ENCODE measurements around the gene SEM1.

The SEM1 gene

DNA sequence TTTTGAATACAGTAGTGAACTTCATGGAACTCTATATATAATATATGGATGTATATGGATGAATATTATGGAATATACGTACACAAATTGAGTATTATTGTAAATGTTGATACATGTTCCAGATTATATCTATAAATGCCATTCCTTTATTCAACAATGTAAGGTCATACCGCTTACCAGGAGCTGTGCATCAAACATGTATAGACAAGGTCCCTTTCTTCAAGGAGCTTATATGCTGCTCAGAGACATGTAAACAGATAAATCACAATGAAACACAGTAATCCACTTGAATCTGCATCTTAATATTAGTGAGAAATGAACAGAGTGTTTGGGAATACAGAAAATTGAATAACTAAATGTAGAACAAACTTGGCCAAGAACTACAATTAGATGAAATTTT, 898 bp upstream of the SEM1 start:
- Mint-ChIP-seq H3K9me3 (peaks cover 42% of the 10 kb centered on the region), H3K27ac (no peak overlapping the region), H3K36me3 (ENCODE audit: low read depth) (peaks cover 25% of the 10 kb centered on the region), H3K4me3 (peak overlapping the region; percentile 99), H3K27me3 (ENCODE audit: low read depth, poor library complexity) (no peaks in the 10 kb centered on the region), H3K4me1 (peaks cover 21% of the 10 kb centered on the region)
- TF ChIP-seq CTCF (IDR thresholded peaks at IDR 0.05), result no peak
- DNase-seq, result no peak

GRCh38 chr7:96708872-96709271, 774 bp downstream of the SEM1 start:
- no peak for DNase-seq
- peaks cover 38% of the 10 kb centered on the region for H3K9me3 Mint-ChIP-seq
- peak overlapping the region; percentile 99 for H3K4me3 Mint-ChIP-seq
- H3K27ac Mint-ChIP-seq, result peak overlapping the region; percentile 100
- H3K36me3 Mint-ChIP-seq (ENCODE audit: low read depth), result peaks cover 25% of the 10 kb centered on the region
- peaks cover 21% of the 10 kb centered on the region for H3K4me1 Mint-ChIP-seq
- H3K27me3 Mint-ChIP-seq (ENCODE audit: low read depth, poor library complexity), result no peaks in the 10 kb centered on the region
- no peak for TF ChIP-seq CTCF (IDR thresholded peaks at IDR 0.05)

DNA sequence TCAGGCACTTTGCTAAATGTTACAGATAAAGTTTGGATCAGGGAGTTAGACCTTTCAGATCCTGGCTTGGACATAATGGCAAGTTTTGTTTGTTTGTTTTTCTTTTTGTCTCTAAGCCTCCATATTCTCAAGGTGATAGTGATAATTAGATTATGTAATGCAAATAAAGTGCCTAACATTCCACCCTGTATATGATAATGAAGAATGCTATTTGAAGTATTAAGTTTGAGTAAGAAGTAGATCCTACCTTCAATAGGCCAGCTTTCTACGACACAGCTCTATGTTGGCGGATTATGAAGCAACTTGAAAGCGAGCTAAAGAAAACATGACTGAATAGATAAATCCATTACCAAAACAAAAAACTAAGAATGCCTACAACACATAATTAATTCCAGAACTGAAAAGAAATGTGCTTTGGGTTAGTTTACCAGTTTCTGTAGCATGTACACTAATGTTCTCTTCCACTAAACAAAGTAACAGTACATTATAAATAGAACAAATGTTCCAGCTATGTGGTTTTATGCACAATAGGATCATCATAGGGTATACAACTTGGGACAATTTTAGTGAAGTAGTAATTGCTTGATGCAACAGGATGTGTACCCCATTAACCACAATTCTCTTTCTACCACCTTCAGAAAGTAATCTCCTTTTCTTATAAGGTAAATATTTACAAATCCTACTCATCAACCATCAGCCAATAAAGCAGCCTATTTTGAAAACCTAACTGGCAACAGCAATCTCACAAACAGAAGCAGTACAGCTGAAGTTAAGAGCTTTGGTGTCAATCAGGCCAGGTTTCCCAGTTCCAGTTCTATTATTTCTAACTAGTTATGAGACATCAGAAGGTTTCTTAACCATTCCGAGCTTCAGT, 1.5 kb downstream of the SEM1 start:
- no peak for DNase-seq
- no peak overlapping the region for H3K27ac Mint-ChIP-seq
- peak overlapping the region; percentile 99 for H3K4me3 Mint-ChIP-seq
- peaks cover 21% of the 10 kb centered on the region for H3K4me1 Mint-ChIP-seq
- H3K36me3 Mint-ChIP-seq (ENCODE audit: low read depth), result peaks cover 25% of the 10 kb centered on the region
- no peaks in the 10 kb centered on the region for H3K27me3 Mint-ChIP-seq (ENCODE audit: low read depth, poor library complexity)
- TF ChIP-seq CTCF (IDR thresholded peaks at IDR 0.05), result no peak
- H3K9me3 Mint-ChIP-seq, result peaks cover 31% of the 10 kb centered on the region

GRCh38 chr7:96701258-96701657, 8.4 kb downstream of the SEM1 start:
- H3K9me3 Mint-ChIP-seq, result no peaks in the 10 kb centered on the region
- no peak overlapping the region for H3K27ac Mint-ChIP-seq
- TF ChIP-seq CTCF (IDR thresholded peaks at IDR 0.05), result no peak
- no peak overlapping the region for H3K4me3 Mint-ChIP-seq
- no peaks in the 10 kb centered on the region for H3K4me1 Mint-ChIP-seq
- no peak for DNase-seq
- peaks cover 27% of the 10 kb centered on the region for H3K36me3 Mint-ChIP-seq (ENCODE audit: low read depth)
- no peaks in the 10 kb centered on the region for H3K27me3 Mint-ChIP-seq (ENCODE audit: low read depth, poor library complexity)

DNA sequence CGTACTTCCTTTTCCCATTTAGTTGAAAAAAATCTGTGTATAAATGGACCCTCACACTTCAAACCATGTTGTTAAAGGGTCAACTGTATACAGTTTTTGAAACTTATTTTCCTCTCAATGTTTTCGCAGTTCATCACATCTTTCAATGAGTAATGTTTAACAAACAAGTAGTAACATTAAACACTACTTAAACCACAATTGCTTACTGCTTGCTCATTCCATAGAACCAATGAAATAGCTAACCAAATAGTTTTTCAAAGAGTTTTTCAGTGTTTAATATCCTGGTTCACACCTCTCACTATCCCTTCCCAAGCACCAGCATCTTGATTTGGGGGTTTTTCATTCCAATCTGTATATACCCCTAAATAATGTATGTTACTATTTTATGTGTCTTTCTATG, 9.1 kb downstream of the SEM1 start:
- H3K36me3 Mint-ChIP-seq (ENCODE audit: low read depth), result peaks cover 23% of the 10 kb centered on the region
- no peaks in the 10 kb centered on the region for H3K27me3 Mint-ChIP-seq (ENCODE audit: low read depth, poor library complexity)
- DNase-seq, result no peak
- H3K4me1 Mint-ChIP-seq, result no peaks in the 10 kb centered on the region
- no peak overlapping the region for H3K4me3 Mint-ChIP-seq
- H3K9me3 Mint-ChIP-seq, result no peaks in the 10 kb centered on the region
- no peak overlapping the region for H3K27ac Mint-ChIP-seq
- TF ChIP-seq CTCF (IDR thresholded peaks at IDR 0.05), result no peak

Measured in nephron progenitor cell (in vitro differentiated cells).